IPS-18a (cell line): Measurements from ENCODE around the gene ZBTB11.
"Not testable (repeated sequence)": the region's sequence is repeated elsewhere in the genome, so short reads cannot be mapped to it uniquely, and the experiment has no call there.

Source experiments
- H3K27ac ChIP-seq: one replicate; pipeline ENCODE4 v1.5.1; 2013; ENCODE audit warnings: low read length
- H3K27me3 ChIP-seq: one replicate; pipeline ENCODE4 v1.6.1; 2013; ENCODE audit warnings: mild to moderate bottlenecking, low read length; ENCODE audit not compliant: control insufficient read depth, insufficient read depth
- H3K36me3 ChIP-seq: one replicate; pipeline ENCODE4 v1.6.1; 2013; ENCODE audit warnings: low read depth, low read length; ENCODE audit not compliant: control insufficient read depth
- H3K4me1 ChIP-seq: one replicate; pipeline ENCODE4 v1.6.1; 2013; ENCODE audit warnings: low read depth, low read length; ENCODE audit not compliant: control insufficient read depth
- H3K4me3 ChIP-seq: one replicate; pipeline ENCODE4 v1.5.1; 2013; ENCODE audit warnings: low read length
- H3K9ac ChIP-seq: one replicate; pipeline ENCODE4 v1.6.1; 2013; ENCODE audit warnings: mild to moderate bottlenecking, low read length, moderate library complexity
- H3K9me3 ChIP-seq: one replicate; pipeline ENCODE4 v1.6.1; 2013; ENCODE audit warnings: low read depth, low read length; ENCODE audit not compliant: control insufficient read depth

The ZBTB11 gene

DNA sequence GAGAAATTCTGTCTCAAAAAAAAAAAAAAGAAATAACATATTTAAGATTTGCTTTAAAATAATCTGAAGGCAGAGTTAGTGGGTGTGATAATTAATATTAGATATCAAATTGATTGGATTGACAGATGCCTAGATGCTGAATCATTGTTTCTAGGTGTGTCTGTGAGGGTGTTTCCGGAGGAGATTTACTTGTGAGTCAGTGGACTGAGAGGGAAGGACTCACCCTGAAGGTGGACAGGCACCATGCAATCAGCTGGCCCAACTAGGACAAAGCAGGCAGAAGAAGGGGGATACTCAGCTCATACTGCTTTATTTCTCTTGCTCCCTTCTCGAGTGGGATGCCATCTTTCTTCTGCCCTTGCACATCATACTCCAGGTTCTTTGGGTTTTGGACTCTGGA, 26.2 kb upstream of the ZBTB11 start:
- no peaks in the 10 kb centered on the region for H3K4me1 ChIP-seq
- no peaks in the 10 kb centered on the region for H3K27me3 ChIP-seq
- no peak overlapping the region for H3K9ac ChIP-seq
- H3K36me3 ChIP-seq: no peaks in the 10 kb centered on the region
- no peak overlapping the region for H3K27ac ChIP-seq
- no peaks in the 10 kb centered on the region for H3K9me3 ChIP-seq
- H3K4me3 ChIP-seq: no peak overlapping the region

DNA sequence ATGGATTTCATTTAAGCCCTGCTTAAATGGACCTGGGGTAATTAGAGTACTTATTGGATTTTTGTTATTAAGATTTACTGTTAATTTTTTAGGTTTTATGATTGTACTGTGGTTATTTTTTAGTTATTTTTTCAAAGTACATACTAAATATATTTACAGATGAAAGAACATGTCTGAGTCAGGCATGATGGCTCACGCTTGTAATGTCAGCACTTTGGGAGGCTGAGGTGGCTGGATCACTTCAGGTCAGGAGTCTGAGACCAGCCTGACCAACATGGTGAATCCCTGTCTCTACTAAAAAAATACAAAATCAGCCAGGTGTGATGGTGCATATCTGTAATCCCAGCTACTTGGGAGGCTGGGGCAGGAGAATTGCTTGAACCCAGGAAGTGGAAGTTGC, 25.8 kb upstream of the ZBTB11 start:
- H3K27ac ChIP-seq: no peak overlapping the region
- H3K4me3 ChIP-seq: no peak overlapping the region
- H3K9me3 ChIP-seq: no peaks in the 10 kb centered on the region
- H3K4me1 ChIP-seq: no peaks in the 10 kb centered on the region
- no peak overlapping the region for H3K9ac ChIP-seq
- no peaks in the 10 kb centered on the region for H3K27me3 ChIP-seq
- no peaks in the 10 kb centered on the region for H3K36me3 ChIP-seq

DNA sequence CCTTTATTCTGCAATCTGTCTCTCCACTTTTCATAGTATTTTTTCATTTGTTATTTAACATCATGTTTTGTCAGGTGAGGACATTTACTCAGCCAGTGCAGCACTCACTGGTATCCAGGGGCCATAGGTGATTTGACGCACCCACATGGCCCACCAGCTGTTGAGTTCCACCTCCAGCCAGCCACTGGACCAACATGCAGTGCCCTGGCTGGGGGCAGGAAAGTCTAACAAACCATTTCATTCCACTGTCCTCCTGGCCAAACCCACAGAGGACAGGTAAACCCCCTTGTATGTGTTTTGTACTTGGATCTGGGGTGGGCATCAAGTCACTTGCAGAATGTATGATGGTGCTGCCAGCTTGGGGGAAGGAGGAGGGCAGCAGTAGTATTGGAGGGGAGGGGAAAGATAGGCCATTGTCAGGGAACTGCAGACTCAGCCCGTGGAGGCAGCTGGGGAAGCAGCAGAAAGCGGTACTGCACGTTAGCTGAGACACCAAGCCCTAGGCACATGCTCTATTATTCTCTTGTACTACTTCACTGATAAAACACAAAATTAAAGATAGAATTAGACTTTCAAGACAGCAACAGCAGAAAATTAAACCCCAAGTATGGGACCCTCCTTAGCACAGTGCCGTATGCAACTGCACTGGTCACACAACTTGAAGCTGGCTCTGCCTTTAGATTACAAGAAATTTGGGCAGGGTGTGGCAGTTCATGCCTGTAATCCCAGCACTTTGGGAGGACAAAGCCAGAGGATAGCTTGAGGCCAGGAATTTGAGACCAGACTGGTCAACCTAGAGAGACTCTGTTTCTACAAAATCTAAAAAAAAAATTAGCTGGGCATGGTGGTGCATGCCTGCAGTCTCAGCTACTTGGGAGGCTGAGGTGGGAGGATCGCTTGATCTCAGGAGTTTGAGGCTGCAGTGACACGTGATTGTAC, 25.0 kb upstream of the ZBTB11 start:
- Histone ChIP-seq H3K27ac (no peak overlapping the region), H3K4me1 (no peaks in the 10 kb centered on the region), H3K9ac (no peak overlapping the region), H3K9me3 (no peaks in the 10 kb centered on the region), H3K36me3 (no peaks in the 10 kb centered on the region), H3K4me3 (no peak overlapping the region), H3K27me3 (no peaks in the 10 kb centered on the region)

DNA sequence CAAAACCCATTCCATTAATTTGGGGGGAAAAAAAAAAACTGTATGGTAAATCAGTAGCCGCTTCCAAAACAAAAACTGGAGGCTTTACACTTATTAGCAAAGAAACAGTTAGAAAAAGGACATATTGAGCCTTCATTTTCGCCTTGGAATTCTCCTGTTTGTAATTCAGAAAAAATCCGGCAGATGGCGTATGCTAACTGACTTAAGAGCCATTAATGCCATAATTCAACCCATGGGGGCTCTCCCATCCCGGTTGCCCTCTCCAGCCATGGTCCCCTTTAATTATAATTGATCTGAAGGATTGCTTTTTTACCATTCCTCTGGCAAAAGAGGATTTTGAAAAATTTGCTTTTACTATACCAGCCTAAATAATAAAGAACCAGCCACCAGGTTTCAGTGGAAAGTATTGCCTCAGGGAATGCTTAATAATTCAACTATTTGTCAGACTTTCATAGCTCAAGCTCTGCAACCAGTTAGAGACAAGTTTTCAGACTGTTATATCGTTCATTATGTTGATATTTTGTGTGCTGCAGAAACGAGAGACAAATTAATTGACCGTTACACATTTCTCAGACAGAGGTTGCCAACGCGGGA, 18.9 kb upstream of the ZBTB11 start:
- Histone ChIP-seq H3K27ac (no peak overlapping the region), H3K4me1 (no peaks in the 10 kb centered on the region), H3K4me3 (no peak overlapping the region), H3K9me3 (no peaks in the 10 kb centered on the region), H3K9ac (no peak overlapping the region), H3K36me3 (no peaks in the 10 kb centered on the region), H3K27me3 (no peaks in the 10 kb centered on the region)

DNA sequence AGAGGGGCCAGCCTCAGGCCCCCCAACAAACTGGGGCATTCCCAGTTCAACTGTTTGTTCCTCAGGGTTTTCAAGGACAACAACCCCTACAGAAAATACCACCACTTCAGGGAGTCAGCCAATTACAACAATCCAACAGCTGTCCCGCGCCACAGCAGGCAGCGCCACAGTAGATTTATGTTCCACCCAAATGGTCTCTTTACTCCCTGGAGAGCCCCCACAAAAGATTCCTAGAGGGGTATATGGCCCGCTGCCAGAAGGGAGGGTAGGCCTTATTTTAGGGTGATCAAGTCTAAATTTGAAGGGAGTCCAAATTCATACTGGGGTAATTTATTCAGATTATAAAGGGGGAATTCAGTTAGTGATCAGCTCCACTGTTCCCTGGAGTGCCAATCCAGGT, 17.9 kb upstream of the ZBTB11 start:
- not testable (repeated sequence) for H3K4me3 ChIP-seq, H3K36me3 ChIP-seq, H3K27me3 ChIP-seq, H3K27ac ChIP-seq, H3K9me3 ChIP-seq, H3K4me1 ChIP-seq, H3K9ac ChIP-seq

DNA sequence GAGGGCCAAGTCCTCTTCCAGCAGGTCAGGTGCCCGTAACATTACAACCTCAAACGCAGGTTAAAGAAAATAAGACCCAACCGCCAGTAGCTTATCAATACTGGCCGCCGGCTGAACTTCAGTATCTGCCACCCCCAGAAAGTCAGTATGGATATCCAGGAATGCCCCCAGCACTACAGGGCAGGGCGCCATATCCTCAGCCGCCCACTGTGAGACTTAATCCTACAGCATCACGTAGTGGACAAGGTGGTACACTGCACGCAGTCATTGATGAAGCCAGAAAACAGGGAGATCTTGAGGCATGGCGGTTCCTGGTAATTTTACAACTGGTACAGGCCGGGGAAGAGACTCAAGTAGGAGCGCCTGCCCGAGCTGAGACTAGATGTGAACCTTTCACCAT, 16.6 kb upstream of the ZBTB11 start:
- H3K27me3 ChIP-seq, H3K4me1 ChIP-seq, H3K9ac ChIP-seq, H3K27ac ChIP-seq, H3K9me3 ChIP-seq, H3K4me3 ChIP-seq, H3K36me3 ChIP-seq: not testable (repeated sequence)

DNA sequence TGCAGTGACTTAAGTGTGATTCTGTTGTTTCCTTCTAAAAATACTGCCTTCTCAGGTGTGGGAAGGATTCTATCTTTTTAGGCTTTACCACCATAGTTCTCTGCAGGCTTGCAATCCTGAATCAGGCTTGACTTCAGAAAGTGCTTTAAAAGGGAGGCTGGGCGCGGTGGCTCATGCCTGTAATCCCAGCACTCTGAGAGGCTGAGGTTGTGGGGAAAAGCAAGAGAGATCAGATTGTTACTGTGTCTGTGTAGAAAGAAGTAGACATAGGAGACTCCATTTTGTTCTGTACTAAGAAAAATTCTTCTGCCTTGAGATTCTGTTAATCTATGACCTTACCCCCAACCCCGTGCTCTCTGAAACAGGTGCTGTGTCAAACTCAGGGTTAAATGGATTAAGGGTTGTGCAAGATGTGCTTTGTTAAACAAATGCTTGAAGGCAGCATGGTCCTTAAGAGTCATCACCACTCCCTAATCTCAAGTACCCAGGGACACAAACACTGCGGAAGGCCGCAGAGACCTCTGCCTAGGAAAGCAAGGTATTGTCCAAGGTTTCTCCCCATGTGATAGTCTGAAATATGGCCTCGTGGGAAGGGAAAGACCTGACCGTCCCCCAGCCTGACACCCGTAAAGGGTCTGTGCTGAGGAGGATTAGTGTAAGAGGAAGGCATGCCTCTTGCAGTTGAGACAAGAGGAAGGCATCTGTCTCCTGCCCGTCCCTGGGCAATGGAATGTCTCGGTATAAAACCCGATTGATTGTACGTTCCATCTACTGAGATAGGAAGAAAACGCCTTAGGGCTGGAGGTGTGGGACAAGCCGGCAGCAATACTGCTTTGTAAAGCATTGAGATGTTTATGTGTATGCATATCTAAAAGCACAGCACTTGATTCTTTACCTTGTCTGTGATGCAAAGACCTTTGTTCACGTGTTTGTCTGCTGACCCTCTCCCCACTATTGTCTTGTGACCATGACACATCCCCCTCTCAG, 15.0 kb upstream of the ZBTB11 start:
- not testable (repeated sequence) for H3K9me3 ChIP-seq, H3K27me3 ChIP-seq, H3K27ac ChIP-seq, H3K36me3 ChIP-seq, H3K9ac ChIP-seq, H3K4me3 ChIP-seq, H3K4me1 ChIP-seq

DNA sequence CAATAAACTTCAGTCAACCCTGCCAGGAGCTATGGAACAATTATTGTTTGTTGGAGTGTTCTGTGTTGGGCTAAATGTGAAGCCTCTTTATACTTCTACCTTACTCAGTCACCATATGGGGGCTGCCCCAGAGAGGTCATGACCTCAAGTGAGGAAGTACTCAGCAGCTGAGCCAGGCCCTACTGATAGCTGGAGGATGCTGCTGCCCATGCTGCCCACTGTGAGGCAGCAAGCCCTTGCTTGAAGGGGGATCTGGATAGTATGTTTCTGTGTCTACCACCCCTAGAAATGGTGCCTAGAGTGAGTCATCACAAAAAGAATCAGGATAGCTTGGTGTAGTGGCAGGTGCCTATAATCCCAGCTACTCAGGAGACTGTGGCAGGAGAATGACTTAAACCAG, 14.0 kb upstream of the ZBTB11 start:
- Histone ChIP-seq H3K4me3 (no peak overlapping the region), H3K27me3 (no peaks in the 10 kb centered on the region), H3K9me3 (no peaks in the 10 kb centered on the region), H3K27ac (no peak overlapping the region), H3K36me3 (no peaks in the 10 kb centered on the region), H3K4me1 (no peaks in the 10 kb centered on the region), H3K9ac (no peak overlapping the region)

DNA sequence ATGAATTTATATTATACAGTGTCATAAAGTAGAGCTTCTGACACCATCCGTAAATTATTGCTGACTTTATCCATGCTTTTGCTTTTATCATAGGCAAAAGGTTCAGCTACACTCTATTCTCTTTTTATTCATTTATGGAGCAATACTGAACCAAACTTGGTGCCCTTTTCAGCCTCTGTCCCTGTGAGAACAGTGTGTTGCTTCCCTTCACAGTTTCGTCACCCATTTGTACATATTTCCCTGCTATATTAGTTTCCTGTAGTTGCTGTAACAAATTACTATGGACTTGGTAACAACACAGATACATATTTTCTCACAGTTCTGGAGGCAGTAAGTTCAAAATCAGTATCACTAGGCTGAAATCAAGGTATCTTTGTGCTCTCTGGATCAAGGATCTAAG, 12.4 kb upstream of the ZBTB11 start:
- Histone ChIP-seq H3K27me3 (no peaks in the 10 kb centered on the region), H3K9ac (no peak overlapping the region), H3K36me3 (peaks cover 14% of the 10 kb centered on the region), H3K27ac (no peak overlapping the region), H3K4me1 (peaks cover 5% of the 10 kb centered on the region), H3K4me3 (no peak overlapping the region), H3K9me3 (no peaks in the 10 kb centered on the region)

DNA sequence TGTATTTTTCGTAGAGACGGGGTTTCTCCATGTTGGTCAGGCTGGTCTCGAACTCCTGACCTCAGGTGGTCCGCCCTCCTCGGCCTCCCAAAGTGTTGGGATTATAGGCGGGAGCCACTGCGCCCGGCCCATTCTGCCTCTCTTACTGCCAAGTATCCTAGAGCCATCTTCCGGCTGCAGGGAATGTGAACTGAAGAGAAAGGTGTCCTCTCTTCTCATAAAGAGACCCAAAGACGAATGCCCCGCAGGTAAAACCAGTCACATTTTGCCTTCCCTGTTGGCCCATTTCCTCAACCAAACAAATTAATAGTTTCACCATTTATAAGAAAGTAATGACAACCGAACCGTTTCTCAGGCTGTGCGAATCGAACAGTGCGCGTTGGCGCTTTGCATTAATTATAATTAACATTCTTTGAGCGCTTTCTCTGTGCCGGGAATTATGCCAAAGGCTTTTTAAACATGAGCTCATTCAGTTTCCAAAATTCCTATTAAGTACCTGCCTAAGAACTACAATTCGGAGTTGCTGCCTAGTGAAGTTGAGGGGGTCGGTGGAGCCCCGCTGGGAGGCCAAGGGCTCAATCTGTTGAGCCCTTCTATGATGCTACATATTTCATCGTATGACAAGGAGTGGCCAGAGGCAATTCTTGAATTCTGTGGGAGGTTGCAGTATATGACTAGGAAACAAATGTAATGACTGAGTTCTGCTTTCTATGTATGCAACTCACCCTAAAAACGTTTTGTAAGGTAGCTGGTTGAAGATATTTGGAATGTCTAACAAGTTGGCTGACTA, 10.4 kb upstream of the ZBTB11 start:
- H3K27me3 ChIP-seq: no peaks in the 10 kb centered on the region
- peaks cover 5% of the 10 kb centered on the region for H3K4me1 ChIP-seq
- peak overlapping the region; percentile 93 for H3K4me3 ChIP-seq
- H3K9ac ChIP-seq: peak overlapping the region; percentile 42
- H3K9me3 ChIP-seq: no peaks in the 10 kb centered on the region
- no peak overlapping the region for H3K27ac ChIP-seq
- H3K36me3 ChIP-seq: peaks cover 34% of the 10 kb centered on the region

DNA sequence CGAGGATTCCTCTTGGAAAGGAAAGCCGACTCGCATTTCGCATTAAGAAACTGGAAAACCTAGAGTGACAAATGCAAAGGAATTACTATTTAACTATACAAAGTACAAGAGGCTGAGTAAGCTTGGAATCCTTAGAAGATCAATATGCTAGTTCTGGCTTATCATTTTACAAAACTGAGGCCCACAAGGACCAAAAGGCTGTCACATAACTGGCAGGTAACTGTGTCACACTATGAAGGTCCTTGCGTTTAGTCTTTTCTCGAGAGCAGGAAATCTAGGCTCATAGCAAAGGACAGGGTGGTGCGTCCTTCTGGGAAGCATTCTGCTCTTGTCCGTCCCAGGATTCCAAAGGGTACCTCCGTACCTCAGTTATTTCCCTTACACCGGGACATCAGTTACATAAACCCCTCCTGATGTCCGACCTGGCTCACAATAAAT, 9.0 kb upstream of the ZBTB11 start:
- Histone ChIP-seq H3K4me1 (peaks cover 5% of the 10 kb centered on the region), H3K36me3 (peaks cover 48% of the 10 kb centered on the region), H3K27ac (peak overlapping the region; percentile 91), H3K4me3 (peak overlapping the region; percentile 93), H3K27me3 (no peaks in the 10 kb centered on the region), H3K9me3 (no peaks in the 10 kb centered on the region), H3K9ac (peak overlapping the region; percentile 96)
